Measurements from ENCODE around the gene SLC27A4.

DNA sequence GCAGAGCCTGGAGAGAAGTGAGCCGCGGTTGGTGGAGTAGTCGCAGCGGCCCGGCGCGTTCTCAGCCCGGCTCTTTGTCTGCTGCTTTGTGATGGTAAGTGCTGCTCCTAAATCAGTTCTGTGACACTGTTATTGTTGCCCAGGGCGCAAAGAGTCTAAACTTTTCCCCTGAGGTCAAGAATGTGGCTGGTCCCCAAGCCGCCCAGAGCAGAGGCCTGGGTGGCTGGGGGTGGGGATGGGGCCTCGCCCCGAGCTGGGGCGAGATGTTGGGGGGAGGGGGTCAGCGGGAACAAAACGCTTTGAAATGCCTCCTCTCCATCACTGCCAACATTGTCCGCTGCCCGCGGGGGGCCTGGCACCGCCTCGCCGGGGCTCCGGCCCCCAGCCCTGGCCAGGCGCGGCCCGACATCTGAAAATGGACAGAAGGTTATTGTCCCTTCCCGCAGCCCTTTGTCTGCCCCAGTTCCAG lies 68.7 kb downstream of the SLC27A4 start:
- TF ChIP-seq POLR2A (IDR thresholded peaks at IDR 0.05; ENCODE audit: low read length) (no peak), GATA1 (IDR thresholded peaks at IDR 0.05; ENCODE audit: low read depth, low read length) (no peak)

All from erythroblast (primary cell).